ENCODE data around the gene DUSP1. TPM values are rescaled to one million over a fixed set of nuclear protein-coding genes. Genes with fewer than 3 reads are reported as not detected.

The DUSP1 gene
- total RNA-seq, 6 donors from 2014 or later: 568 to 1,492 (median 904) TPM

GRCh38 chr5:172768098-172768572 lies 2.9 kb downstream of the DUSP1 start:
- H3K27ac ChIP-seq: peak overlapping the region; percentile 99 to 100 (median 99)
- no peaks in the 10 kb centered on the region for H3K27me3 ChIP-seq
- TF ChIP-seq EP300 (IDR thresholded peaks at IDR 0.05): peak in 1 of 4 donors; percentile 8
- TF ChIP-seq, protein P1, sequence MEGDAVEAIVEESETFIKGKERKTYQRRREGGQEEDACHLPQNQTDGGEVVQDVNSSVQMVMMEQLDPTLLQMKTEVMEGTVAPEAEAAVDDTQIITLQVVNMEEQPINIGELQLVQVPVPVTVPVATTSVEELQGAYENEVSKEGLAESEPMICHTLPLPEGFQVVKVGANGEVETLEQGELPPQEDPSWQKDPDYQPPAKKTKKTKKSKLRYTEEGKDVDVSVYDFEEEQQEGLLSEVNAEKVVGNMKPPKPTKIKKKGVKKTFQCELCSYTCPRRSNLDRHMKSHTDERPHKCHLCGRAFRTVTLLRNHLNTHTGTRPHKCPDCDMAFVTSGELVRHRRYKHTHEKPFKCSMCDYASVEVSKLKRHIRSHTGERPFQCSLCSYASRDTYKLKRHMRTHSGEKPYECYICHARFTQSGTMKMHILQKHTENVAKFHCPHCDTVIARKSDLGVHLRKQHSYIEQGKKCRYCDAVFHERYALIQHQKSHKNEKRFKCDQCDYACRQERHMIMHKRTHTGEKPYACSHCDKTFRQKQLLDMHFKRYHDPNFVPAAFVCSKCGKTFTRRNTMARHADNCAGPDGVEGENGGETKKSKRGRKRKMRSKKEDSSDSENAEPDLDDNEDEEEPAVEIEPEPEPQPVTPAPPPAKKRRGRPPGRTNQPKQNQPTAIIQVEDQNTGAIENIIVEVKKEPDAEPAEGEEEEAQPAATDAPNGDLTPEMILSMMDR (IDR thresholded peaks at IDR 0.05): no peak
- peak in 1 of 4 donors; percentile 15 for TF ChIP-seq POLR2A (IDR thresholded peaks at IDR 0.05)
- H3K9me3 ChIP-seq: no peaks in the 10 kb centered on the region
- no peak for DNase-seq
- peak overlapping the region; percentile 62 to 78 (median 70) for H3K4me3 ChIP-seq
- peaks cover 23 to 56% (median 30%) of the 10 kb centered on the region in 4 donors for H3K4me1 ChIP-seq
- ATAC-seq (ENCODE audit: low FRiP score in 2 of 2): no peak
- H3K36me3 ChIP-seq: peaks cover 20 to 36% (median 26%) of the 10 kb centered on the region in 4 donors
- 41 to 58% methylated on average over 5 of the region's 5 CpGs for WGBS, 2 donors

- Histone ChIP-seq H3K4me3 (peak overlapping the region; percentile 19 to 78 (median 69)), H3K27ac (peak overlapping the region; percentile 99 to 100 (median 99)), H3K4me1 (peaks cover 11 to 40% (median 22%) of the 10 kb centered on the region in 4 donors), H3K36me3 (peaks cover 20 to 36% (median 26%) of the 10 kb centered on the region in 4 donors), H3K9me3 (no peaks in the 10 kb centered on the region), H3K27me3 (no peaks in the 10 kb centered on the region)
- DNase-seq: peak in 1 of 2 donors; percentile 85
- TF ChIP-seq, protein P1 (IDR thresholded peaks at IDR 0.05): peak in 1 of 6 experiments; percentile 3
- TF ChIP-seq POLR2A (IDR thresholded peaks at IDR 0.05) (peak; percentile 25 to 92 (median 68)), POLR2AphosphoS5 (IDR thresholded peaks at IDR 0.05) (peak; percentile 82 to 97), EP300 (IDR thresholded peaks at IDR 0.05) (peak in 3 of 4 donors; percentile 16 to 66 (median 62))
- peak; percentile 48 to 52 for ATAC-seq (ENCODE audit: low FRiP score in 2 of 2)
- WGBS, 2 donors: 22 to 29% methylated on average over 10 to 17 of the region's 17 CpGs
Observed at GRCh38 chr5:172766287-172767108, 4.5 kb downstream of the DUSP1 start.

DNA sequence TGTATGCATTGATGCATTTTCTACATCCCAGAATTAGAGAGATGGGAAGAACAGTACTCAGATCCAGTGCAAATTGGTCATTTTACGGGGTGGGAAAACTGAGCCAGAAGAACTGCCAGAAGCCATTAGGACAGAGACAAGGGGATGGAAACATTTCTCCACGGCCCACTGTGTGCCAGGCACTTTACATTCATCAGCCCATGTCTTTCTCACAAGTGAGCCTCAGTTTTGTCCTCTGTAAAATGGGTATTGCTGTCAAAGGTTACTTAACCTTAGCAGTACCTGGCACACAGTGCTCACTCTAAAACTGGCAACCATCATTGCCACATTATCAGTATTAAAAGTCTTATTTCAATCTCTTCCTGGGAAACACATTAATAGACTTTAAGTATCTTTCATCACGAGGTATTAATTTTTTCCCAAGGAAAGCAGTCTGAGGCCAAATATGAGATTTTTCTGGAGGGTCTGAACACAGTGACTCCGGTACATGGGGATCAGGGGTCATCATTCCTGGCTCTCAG lies 5.2 kb downstream of the DUSP1 start:
- Histone ChIP-seq H3K4me3 (peak overlapping the region in 3 of 4 donors; percentile 62 to 78 (median 76)), H3K4me1 (peaks cover 11 to 40% (median 22%) of the 10 kb centered on the region in 4 donors)
- peak; percentile 13 to 28 for ATAC-seq (ENCODE audit: low FRiP score in 2 of 2)

GRCh38 chr5:172764861-172765765 lies 5.9 kb downstream of the DUSP1 start:
- ATAC-seq (ENCODE audit: low FRiP score in 2 of 2) (peak; percentile 68 to 91), DNase-seq (peak; percentile 98 to 100)
- H3K4me1 ChIP-seq: peaks cover 11 to 40% (median 22%) of the 10 kb centered on the region in 4 donors
- H3K9me3 ChIP-seq: no peaks in the 10 kb centered on the region
- H3K4me3 ChIP-seq: peak overlapping the region in 3 of 4 donors; percentile 62 to 78 (median 76)
- WGBS, 2 donors: 8 to 9% methylated on average over 22 to 24 of the region's 24 CpGs
- no peaks in the 10 kb centered on the region for H3K27me3 ChIP-seq
- peak overlapping the region; percentile 99 to 100 (median 99) for H3K27ac ChIP-seq
- H3K36me3 ChIP-seq: peaks cover 20 to 34% (median 26%) of the 10 kb centered on the region in 4 donors
- peak; percentile 92 to 99 for TF ChIP-seq POLR2AphosphoS5 (IDR thresholded peaks at IDR 0.05)
- peak in 2 of 4 donors; percentile 47 to 71 for TF ChIP-seq POLR2A (IDR thresholded peaks at IDR 0.05)
- TF ChIP-seq, protein P1 (IDR thresholded peaks at IDR 0.05): peak in 4 of 6 experiments; percentile 19 to 43 (median 25)
- peak; percentile 61 to 98 (median 84) for TF ChIP-seq EP300 (IDR thresholded peaks at IDR 0.05)

More for the DNA sequence above, 5.2 kb downstream of the DUSP1 start:
- Histone ChIP-seq H3K36me3 (peaks cover 20 to 36% (median 26%) of the 10 kb centered on the region in 4 donors), H3K27me3 (no peaks in the 10 kb centered on the region), H3K27ac (peak overlapping the region; percentile 99 to 100 (median 99)), H3K9me3 (no peaks in the 10 kb centered on the region)
- WGBS, 2 donors: 10 to 31% methylated on average over 4 of the region's 4 CpGs
- DNase-seq: no peak
- TF ChIP-seq POLR2A (IDR thresholded peaks at IDR 0.05) (no peak), EP300 (IDR thresholded peaks at IDR 0.05) (no peak), POLR2AphosphoS5 (IDR thresholded peaks at IDR 0.05) (peak in 1 of 2 donors; percentile 0)
- TF ChIP-seq, protein P1 (IDR thresholded peaks at IDR 0.05): no peak

All from upper lobe of left lung (tissue), 6 donors.